ENCODE data around the gene XCL2.
"Not testable (repeated sequence)": the region's sequence is repeated elsewhere in the genome, so short reads cannot be mapped to it uniquely, and the experiment has no call there.

XCL2 gene

GRCh38 chr1:168543840-168544498 lies at the start of gene XCL2:
TSS of gene XCL2 (minus strand) at chr1:168543997. CDS start at chr1:168543964, 33 bp downstream.
- H3K9me3 ChIP-seq (ENCODE audit: low read depth, low read length); DNase-seq (ENCODE audit: low read depth, low spot score): not testable (repeated sequence)

GRCh38 chr1:168591641-168592250 lies 47.9 kb upstream of the XCL2 start:
- Histone ChIP-seq H3K36me3 (ENCODE audit: insufficient read depth, low read length) (no peaks in the 10 kb centered on the region), H3K9ac (ENCODE audit: insufficient read length) (no peak overlapping the region), H3K27ac (no peak overlapping the region), H3K4me3 (no peak overlapping the region), H3K9me3 (ENCODE audit: low read depth, low read length) (no peaks in the 10 kb centered on the region)
- DNase-seq (ENCODE audit: low read depth, low spot score): no peak
- TF ChIP-seq POLR2AphosphoS5 (IDR thresholded peaks at IDR 0.05; ENCODE audit: borderline replicate concordance, low read depth, low read length): no peak
- no peak for TF ChIP-seq EZH2 (IDR thresholded peaks at IDR 0.05)
- no peak for TF ChIP-seq FOXP2 (optimal IDR thresholded peaks at IDR 0.05; ENCODE audit: control extremely low read depth, extremely low read length, insufficient read depth)

More at GRCh38 chr1:168543840-168544498, at the start of gene XCL2:
- not testable (repeated sequence) for H3K36me3 ChIP-seq (ENCODE audit: insufficient read depth, low read length); H3K27ac ChIP-seq; H3K4me3 ChIP-seq; H3K9ac ChIP-seq (ENCODE audit: insufficient read length)

- H3K4me3 ChIP-seq: no peak overlapping the region
- no peak for DNase-seq (ENCODE audit: low read depth, low spot score)
- no peaks in the 10 kb centered on the region for H3K9me3 ChIP-seq (ENCODE audit: low read depth, low read length)
Observed at GRCh38 chr1:168591066-168591465, 47.3 kb upstream of the XCL2 start.

GRCh38 chr1:168589167-168589566 lies 45.4 kb upstream of the XCL2 start:
- H3K36me3 ChIP-seq (ENCODE audit: insufficient read depth, low read length): no peaks in the 10 kb centered on the region
- no peak overlapping the region for H3K4me3 ChIP-seq
- no peak for TF ChIP-seq EZH2 (IDR thresholded peaks at IDR 0.05)
- no peak for TF ChIP-seq FOXP2 (optimal IDR thresholded peaks at IDR 0.05; ENCODE audit: control extremely low read depth, extremely low read length, insufficient read depth)
- TF ChIP-seq POLR2AphosphoS5 (IDR thresholded peaks at IDR 0.05; ENCODE audit: borderline replicate concordance, low read depth, low read length): no peak
- H3K27ac ChIP-seq: no peak overlapping the region
- no peak overlapping the region for H3K9ac ChIP-seq (ENCODE audit: insufficient read length)
- DNase-seq (ENCODE audit: low read depth, low spot score): no peak
- no peaks in the 10 kb centered on the region for H3K9me3 ChIP-seq (ENCODE audit: low read depth, low read length)

More at GRCh38 chr1:168591066-168591465, 47.3 kb upstream of the XCL2 start:
- Histone ChIP-seq H3K27ac (no peak overlapping the region), H3K9ac (ENCODE audit: insufficient read length) (no peak overlapping the region), H3K36me3 (ENCODE audit: insufficient read depth, low read length) (no peaks in the 10 kb centered on the region)
- TF ChIP-seq FOXP2 (optimal IDR thresholded peaks at IDR 0.05; ENCODE audit: control extremely low read depth, extremely low read length, insufficient read depth): no peak
- no peak for TF ChIP-seq EZH2 (IDR thresholded peaks at IDR 0.05)
- TF ChIP-seq POLR2AphosphoS5 (IDR thresholded peaks at IDR 0.05; ENCODE audit: borderline replicate concordance, low read depth, low read length): no peak

GRCh38 chr1:168585937-168586336 lies 42.1 kb upstream of the XCL2 start:
- H3K36me3 ChIP-seq (ENCODE audit: insufficient read depth, low read length): no peaks in the 10 kb centered on the region
- TF ChIP-seq POLR2AphosphoS5 (IDR thresholded peaks at IDR 0.05; ENCODE audit: borderline replicate concordance, low read depth, low read length) (no peak), FOXP2 (optimal IDR thresholded peaks at IDR 0.05; ENCODE audit: control extremely low read depth, extremely low read length, insufficient read depth) (no peak)
- H3K4me3 ChIP-seq: no peak overlapping the region
- no peak overlapping the region for H3K9ac ChIP-seq (ENCODE audit: insufficient read length)
- no peaks in the 10 kb centered on the region for H3K9me3 ChIP-seq (ENCODE audit: low read depth, low read length)
- no peak for DNase-seq (ENCODE audit: low read depth, low spot score)
- H3K27ac ChIP-seq: no peak overlapping the region

GRCh38 chr1:168585191-168585590 lies 41.4 kb upstream of the XCL2 start:
- Histone ChIP-seq H3K9ac (ENCODE audit: insufficient read length) (no peak overlapping the region), H3K27ac (no peak overlapping the region), H3K9me3 (ENCODE audit: low read depth, low read length) (no peaks in the 10 kb centered on the region), H3K4me3 (no peak overlapping the region), H3K36me3 (ENCODE audit: insufficient read depth, low read length) (no peaks in the 10 kb centered on the region)
- TF ChIP-seq EZH2 (IDR thresholded peaks at IDR 0.05): no peak
- TF ChIP-seq POLR2AphosphoS5 (IDR thresholded peaks at IDR 0.05; ENCODE audit: borderline replicate concordance, low read depth, low read length): no peak
- no peak for TF ChIP-seq FOXP2 (optimal IDR thresholded peaks at IDR 0.05; ENCODE audit: control extremely low read depth, extremely low read length, insufficient read depth)
- no peak for DNase-seq (ENCODE audit: low read depth, low spot score)

GRCh38 chr1:168583571-168583970 lies 39.8 kb upstream of the XCL2 start:
- DNase-seq (ENCODE audit: low read depth, low spot score): no peak

GRCh38 chr1:168582688-168583336 lies 39.0 kb upstream of the XCL2 start:
- no peaks in the 10 kb centered on the region for H3K36me3 ChIP-seq (ENCODE audit: insufficient read depth, low read length)
- H3K9me3 ChIP-seq (ENCODE audit: low read depth, low read length): no peaks in the 10 kb centered on the region
- no peak overlapping the region for H3K27ac ChIP-seq
- TF ChIP-seq EZH2 (IDR thresholded peaks at IDR 0.05) (no peak), FOXP2 (optimal IDR thresholded peaks at IDR 0.05; ENCODE audit: control extremely low read depth, extremely low read length, insufficient read depth) (no peak), POLR2AphosphoS5 (IDR thresholded peaks at IDR 0.05; ENCODE audit: borderline replicate concordance, low read depth, low read length) (no peak)
- no peak overlapping the region for H3K4me3 ChIP-seq
- no peak overlapping the region for H3K9ac ChIP-seq (ENCODE audit: insufficient read length)
- DNase-seq (ENCODE audit: low read depth, low spot score): no peak

More at GRCh38 chr1:168583571-168583970, 39.8 kb upstream of the XCL2 start:
- TF ChIP-seq EZH2 (IDR thresholded peaks at IDR 0.05) (no peak), FOXP2 (optimal IDR thresholded peaks at IDR 0.05; ENCODE audit: control extremely low read depth, extremely low read length, insufficient read depth) (no peak), POLR2AphosphoS5 (IDR thresholded peaks at IDR 0.05; ENCODE audit: borderline replicate concordance, low read depth, low read length) (no peak)
- no peak overlapping the region for H3K4me3 ChIP-seq
- no peaks in the 10 kb centered on the region for H3K9me3 ChIP-seq (ENCODE audit: low read depth, low read length)
- no peak overlapping the region for H3K27ac ChIP-seq
- no peaks in the 10 kb centered on the region for H3K36me3 ChIP-seq (ENCODE audit: insufficient read depth, low read length)
- H3K9ac ChIP-seq (ENCODE audit: insufficient read length): no peak overlapping the region
